OCI-LY7 (cell line): ENCODE data around the gene RUNX1.

Source experiments
- CTCF ChIP-seq: fragments of 200-600 bp; sonication (generic); conservative IDR thresholded peaks from 2 replicates; pipeline ENCODE4 v1.5.1; 2014; ENCODE audit warnings: mild to moderate bottlenecking, antibody characterized with exemption, low read length, moderate library complexity, mixed read lengths
- EZH2phosphoT487 ChIP-seq: fragments of 200-600 bp; sonication (generic); IDR thresholded peaks from 2 replicates; pipeline ENCODE4 v1.6.1; 2018; ENCODE audit warnings: low read depth, borderline replicate concordance, mild to moderate bottlenecking, mixed run types, antibody characterized with exemption, low read length, moderate library complexity, mixed read lengths

- no peak for TF ChIP-seq EZH2phosphoT487
- TF ChIP-seq CTCF, result no peak
Observed at GRCh38 chr21:34869545-34869944, 179.6 kb downstream of the RUNX1 start.
